ENCODE measurements around the gene TTPAL.

TTPAL gene

DNA sequence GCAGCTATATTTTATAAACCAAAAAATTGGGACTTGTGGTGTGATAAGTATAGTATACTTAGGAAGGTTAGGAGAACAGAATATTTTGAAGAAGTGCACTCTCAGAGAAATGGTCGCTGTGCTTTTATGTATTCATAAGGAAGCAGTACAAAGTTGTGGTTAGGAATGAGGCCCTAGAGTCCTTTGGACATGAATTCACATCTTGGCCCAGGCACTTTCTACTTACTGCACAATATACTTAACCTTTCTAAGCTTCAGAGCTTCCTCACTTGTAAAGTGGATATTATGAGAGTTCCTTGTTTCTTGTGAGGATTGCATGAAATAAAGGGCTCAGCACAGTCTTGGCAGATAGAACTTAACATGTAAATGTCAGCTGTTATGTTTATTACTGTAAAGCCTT, 67.2 kb downstream of the TTPAL start:
- DNase-seq: no peak

DNA sequence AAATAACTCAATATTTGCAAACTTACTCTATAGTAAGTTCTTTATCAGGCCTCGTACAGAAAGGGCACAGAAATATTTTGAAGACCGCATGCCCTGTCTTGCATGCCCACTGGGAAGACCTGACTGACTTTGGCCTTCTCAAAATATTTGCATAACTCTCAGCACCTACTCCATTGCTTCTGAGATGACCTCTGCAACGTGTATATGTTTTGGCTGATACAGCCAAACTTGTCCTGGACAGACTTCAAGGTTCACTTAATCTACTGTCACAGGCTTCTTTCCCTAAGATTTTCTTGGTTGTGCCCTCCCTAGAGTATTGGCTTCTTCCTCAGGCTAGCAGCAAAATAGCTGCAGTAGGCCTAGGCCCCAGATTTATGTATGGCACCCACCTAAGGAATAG, 67.7 kb downstream of the TTPAL start:
- DNase-seq: no peak
